Measurements from ENCODE around the gene TIA1. TPM values are rescaled to one million over a fixed set of nuclear protein-coding genes. Genes with fewer than 3 reads are reported as not detected.

The TIA1 gene
- total RNA-seq, 1 donor from 2014 or later, result 534 TPM

- no peak overlapping the region for H3K27ac Mint-ChIP-seq
- peaks cover 3% of the 10 kb centered on the region for H3K4me1 Mint-ChIP-seq (ENCODE audit: low read depth)
- no peaks in the 10 kb centered on the region for H3K27me3 Mint-ChIP-seq
- H3K9me3 Mint-ChIP-seq (ENCODE audit: low read depth), result no peaks in the 10 kb centered on the region
- TF ChIP-seq CTCF (IDR thresholded peaks at IDR 0.05; ENCODE audit: unreplicated experiment), result no peak
- DNase-seq (ENCODE audit: low spot score, unreplicated experiment), result no peak
- H3K4me3 Mint-ChIP-seq (ENCODE audit: low read depth), result no peak overlapping the region
- peaks cover 21% of the 10 kb centered on the region for H3K36me3 Mint-ChIP-seq (ENCODE audit: insufficient read depth)
These were observed 36.0 kb downstream of the TIA1 start for GRCh38 chr2:70212298-70212932.

GRCh38 chr2:70211595-70211994 is 36.8 kb downstream of the TIA1 start:
- peaks cover 3% of the 10 kb centered on the region for H3K4me1 Mint-ChIP-seq (ENCODE audit: low read depth)
- H3K27me3 Mint-ChIP-seq, result no peaks in the 10 kb centered on the region
- TF ChIP-seq CTCF (IDR thresholded peaks at IDR 0.05; ENCODE audit: unreplicated experiment), result no peak
- no peaks in the 10 kb centered on the region for H3K9me3 Mint-ChIP-seq (ENCODE audit: low read depth)
- peaks cover 19% of the 10 kb centered on the region for H3K36me3 Mint-ChIP-seq (ENCODE audit: insufficient read depth)
- H3K27ac Mint-ChIP-seq, result no peak overlapping the region
- no peak overlapping the region for H3K4me3 Mint-ChIP-seq (ENCODE audit: low read depth)
- DNase-seq (ENCODE audit: low spot score, unreplicated experiment), result no peak

GRCh38 chr2:70204452-70204851 is 44.0 kb downstream of the TIA1 start:
- H3K4me3 Mint-ChIP-seq (ENCODE audit: low read depth), result no peak overlapping the region
- no peaks in the 10 kb centered on the region for H3K4me1 Mint-ChIP-seq (ENCODE audit: low read depth)
- H3K9me3 Mint-ChIP-seq (ENCODE audit: low read depth), result no peaks in the 10 kb centered on the region
- no peak for TF ChIP-seq CTCF (IDR thresholded peaks at IDR 0.05; ENCODE audit: unreplicated experiment)
- no peak for DNase-seq (ENCODE audit: low spot score, unreplicated experiment)
- H3K27me3 Mint-ChIP-seq, result no peaks in the 10 kb centered on the region
- no peaks in the 10 kb centered on the region for H3K36me3 Mint-ChIP-seq (ENCODE audit: insufficient read depth)
- no peak overlapping the region for H3K27ac Mint-ChIP-seq

- H3K36me3 Mint-ChIP-seq (ENCODE audit: insufficient read depth), result no peaks in the 10 kb centered on the region
- TF ChIP-seq CTCF (IDR thresholded peaks at IDR 0.05; ENCODE audit: unreplicated experiment), result no peak
- no peaks in the 10 kb centered on the region for H3K27me3 Mint-ChIP-seq
- no peak overlapping the region for H3K27ac Mint-ChIP-seq
- no peaks in the 10 kb centered on the region for H3K9me3 Mint-ChIP-seq (ENCODE audit: low read depth)
- H3K4me3 Mint-ChIP-seq (ENCODE audit: low read depth), result no peak overlapping the region
- no peaks in the 10 kb centered on the region for H3K4me1 Mint-ChIP-seq (ENCODE audit: low read depth)
- no peak for DNase-seq (ENCODE audit: low spot score, unreplicated experiment)
These were observed 45.3 kb downstream of the TIA1 start for GRCh38 chr2:70203086-70203485.

- Mint-ChIP-seq H3K9me3 (ENCODE audit: low read depth) (no peaks in the 10 kb centered on the region), H3K4me3 (ENCODE audit: low read depth) (no peak overlapping the region), H3K36me3 (ENCODE audit: insufficient read depth) (no peaks in the 10 kb centered on the region), H3K27me3 (no peaks in the 10 kb centered on the region), H3K4me1 (ENCODE audit: low read depth) (no peaks in the 10 kb centered on the region), H3K27ac (no peak overlapping the region)
- TF ChIP-seq CTCF (IDR thresholded peaks at IDR 0.05; ENCODE audit: unreplicated experiment), result no peak
- no peak for DNase-seq (ENCODE audit: low spot score, unreplicated experiment)
These were observed 46.1 kb downstream of the TIA1 start for GRCh38 chr2:70202236-70202806.

Data from progenitor cell of endocrine pancreas (in vitro differentiated cells).